HG03521 (cell line): ENCODE results near the gene MRGPRD.

Source experiments
- ATAC-seq: cut with Tn5 transposase; IDR thresholded peaks from one replicate; pipeline ENCODE4 v1.9.1; 2021; ENCODE audit warnings: mild to moderate bottlenecking, moderate library complexity; ENCODE audit not compliant: unreplicated experiment

The MRGPRD gene, protein sequence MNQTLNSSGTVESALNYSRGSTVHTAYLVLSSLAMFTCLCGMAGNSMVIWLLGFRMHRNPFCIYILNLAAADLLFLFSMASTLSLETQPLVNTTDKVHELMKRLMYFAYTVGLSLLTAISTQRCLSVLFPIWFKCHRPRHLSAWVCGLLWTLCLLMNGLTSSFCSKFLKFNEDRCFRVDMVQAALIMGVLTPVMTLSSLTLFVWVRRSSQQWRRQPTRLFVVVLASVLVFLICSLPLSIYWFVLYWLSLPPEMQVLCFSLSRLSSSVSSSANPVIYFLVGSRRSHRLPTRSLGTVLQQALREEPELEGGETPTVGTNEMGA

DNA sequence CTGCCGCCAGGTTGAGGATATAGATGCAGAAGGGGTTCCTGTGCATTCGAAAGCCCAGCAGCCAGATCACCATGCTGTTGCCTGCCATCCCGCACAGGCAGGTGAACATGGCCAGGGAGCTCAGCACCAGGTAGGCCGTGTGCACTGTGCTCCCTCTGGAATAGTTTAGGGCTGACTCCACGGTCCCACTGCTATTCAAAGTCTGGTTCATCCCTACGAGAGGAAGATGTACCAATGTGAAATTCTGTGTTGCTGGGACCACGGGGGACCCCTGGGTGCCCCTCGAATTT, at the start of gene MRGPRD:
Gene MRGPRD (minus strand): TSS at position 211 of the 290 bp plus-strand sequence. CDS start 0 bp downstream, at position 211.
- ATAC-seq: no peak

DNA sequence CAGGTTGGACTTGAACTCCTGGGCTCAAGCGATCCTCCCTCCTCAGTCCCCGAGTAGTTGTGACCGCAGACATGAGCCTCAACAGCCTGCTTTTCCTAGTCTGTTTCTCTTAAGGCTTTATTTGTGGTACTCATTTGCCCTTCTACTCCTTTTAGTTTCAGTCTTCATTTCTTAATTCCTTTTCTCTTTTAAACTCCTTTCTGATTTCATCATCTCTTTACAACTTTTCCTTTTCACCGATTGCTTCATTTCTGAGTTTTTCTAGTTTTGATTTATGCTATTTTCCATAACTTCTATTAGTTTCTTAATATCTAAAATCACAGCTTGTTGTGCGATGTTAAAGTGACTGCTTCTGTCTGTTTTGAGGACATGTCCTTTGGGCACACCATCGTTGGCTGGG, 49.5 kb upstream of the MRGPRD start:
- no peak for ATAC-seq

DNA sequence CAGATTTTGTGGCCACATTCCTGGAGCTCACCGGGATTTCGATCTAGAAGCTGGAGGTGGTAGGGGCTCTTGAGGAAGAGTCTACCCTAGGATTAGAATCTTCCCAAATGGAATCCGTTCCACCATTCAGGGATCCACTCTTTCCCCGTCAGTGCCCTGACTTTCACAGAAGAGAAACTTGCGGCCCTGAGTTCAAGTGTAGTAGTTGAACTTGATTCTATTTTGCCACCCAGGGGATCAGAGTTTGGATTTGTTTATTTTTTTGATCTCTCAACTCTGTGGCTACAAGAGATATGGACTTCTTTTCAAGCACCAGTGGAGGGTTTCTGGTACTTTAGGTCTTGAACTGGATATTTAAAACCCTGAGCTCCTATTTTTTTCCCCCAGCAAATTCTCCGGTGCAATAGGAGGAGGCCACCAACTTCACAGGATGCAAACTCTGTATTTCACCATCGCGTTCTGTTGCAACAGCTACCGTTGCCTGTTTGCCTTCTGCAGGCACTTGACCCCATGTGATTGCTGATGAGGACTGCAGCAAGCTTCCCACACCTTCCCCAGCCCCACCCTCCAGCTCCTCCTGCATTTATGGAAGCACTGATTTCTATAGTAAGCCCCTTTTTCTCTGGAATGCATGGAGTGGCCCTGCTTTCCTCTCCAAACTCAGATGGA, 47.1 kb upstream of the MRGPRD start:
- ATAC-seq: no peak

DNA sequence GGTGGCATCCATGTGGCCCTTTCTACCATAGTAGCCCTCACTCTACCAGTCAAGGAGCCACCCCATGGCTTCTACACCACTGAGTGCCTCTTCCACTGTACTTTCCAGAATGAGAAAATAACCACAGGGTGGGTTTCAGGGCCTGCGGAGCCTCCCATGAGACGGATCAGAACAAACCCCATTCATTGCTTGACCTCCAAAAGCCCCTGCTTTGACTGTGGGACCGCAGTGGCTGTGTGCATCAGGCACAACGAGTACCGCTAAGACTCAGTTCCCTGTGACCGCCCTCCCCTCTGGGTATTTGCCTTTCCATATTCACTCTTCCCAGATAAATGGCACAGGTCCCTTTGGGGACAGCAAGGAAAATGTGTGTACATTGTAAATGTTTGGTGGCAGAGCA, 43.7 kb upstream of the MRGPRD start:
- ATAC-seq: no peak

DNA sequence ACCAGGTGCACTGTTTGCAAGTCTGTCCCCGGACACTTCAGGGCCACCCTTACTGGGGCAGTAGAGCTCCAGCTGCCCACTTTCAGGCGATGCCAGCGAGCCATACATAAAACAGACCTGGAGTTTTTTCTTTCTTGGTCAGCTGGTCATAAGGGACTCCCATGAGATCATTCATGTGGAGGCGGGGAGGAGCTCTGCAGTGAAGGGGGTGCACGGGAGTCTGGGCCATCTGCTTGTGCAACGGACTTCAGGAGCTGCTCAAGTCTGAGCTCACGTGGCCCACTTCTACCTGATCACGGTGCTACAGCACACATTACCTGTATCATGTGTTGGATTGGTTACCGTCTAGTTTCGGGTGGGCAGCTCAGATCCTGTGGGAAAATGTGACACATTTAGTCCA, 41.5 kb upstream of the MRGPRD start:
- no peak for ATAC-seq

DNA sequence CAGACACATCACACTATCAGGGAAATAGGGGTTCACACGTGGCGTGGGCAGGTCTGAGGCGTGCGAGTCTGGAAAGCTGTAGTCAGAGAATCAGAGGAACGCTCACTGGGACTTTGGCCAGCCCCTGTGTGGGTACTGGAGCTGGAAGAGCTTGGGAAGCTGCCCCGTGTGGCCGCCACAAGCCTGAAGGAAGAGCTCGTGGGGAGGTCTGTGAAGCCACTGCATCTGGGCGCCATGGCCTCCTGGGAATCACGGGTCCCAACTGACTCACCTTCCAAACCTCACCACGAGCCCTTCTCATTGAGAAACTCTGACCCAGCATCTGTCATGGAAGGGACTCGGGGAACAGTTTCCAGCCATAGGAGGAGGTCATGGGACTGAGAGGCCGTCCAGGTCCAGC, 38.1 kb upstream of the MRGPRD start:
- ATAC-seq: no peak

DNA sequence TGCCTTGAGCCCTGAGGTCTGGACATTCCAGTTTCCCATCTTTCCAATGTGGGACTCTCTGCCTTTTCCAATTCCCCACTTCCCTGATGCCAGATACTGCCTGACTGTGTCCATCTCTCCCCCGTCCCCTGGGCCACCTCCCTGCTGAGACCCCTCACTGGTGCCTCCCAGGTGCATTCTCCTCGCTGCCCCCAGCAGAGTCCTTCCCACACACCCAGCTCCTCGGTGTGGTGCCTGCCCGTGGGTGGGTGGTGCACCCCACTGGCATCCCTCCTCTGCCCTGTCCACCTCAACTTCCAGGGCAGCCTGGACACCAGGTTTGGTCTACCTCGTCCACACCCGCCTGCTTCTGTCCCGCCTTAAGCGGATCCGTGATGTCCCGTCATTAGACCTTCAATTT, 37.2 kb upstream of the MRGPRD start:
- no peak for ATAC-seq

DNA sequence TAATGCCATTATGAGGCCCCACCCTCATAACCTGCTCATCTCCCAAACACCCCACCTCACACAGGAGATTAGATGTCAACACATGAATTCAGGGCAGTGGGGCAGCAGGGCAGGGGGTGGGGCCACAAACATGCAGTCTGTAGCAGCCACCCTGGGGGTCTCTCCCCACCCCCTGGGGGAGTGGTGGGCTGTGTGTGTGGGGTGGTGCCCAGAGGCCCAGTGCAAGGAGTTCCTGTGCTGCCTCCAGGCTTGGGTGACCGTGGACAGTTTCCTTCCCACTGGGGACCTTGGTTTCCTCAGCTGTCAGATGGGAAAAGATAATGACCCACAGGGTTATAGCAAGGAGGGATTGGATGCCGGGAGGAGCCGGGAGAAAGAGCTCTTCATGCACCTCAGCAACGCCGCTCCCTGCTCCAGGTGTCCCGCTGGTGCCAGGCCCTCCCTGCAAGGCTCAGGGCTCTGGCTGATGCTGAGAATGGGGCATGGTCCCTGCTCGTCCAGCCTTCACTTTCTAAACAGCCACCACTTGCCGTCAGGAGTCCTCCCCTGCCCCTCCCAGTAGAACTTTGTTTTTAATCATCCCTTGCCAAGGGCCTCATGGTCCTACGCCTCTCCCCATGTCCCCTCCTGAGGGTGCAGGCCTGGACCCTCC, 34.2 kb upstream of the MRGPRD start:
- no peak for ATAC-seq

DNA sequence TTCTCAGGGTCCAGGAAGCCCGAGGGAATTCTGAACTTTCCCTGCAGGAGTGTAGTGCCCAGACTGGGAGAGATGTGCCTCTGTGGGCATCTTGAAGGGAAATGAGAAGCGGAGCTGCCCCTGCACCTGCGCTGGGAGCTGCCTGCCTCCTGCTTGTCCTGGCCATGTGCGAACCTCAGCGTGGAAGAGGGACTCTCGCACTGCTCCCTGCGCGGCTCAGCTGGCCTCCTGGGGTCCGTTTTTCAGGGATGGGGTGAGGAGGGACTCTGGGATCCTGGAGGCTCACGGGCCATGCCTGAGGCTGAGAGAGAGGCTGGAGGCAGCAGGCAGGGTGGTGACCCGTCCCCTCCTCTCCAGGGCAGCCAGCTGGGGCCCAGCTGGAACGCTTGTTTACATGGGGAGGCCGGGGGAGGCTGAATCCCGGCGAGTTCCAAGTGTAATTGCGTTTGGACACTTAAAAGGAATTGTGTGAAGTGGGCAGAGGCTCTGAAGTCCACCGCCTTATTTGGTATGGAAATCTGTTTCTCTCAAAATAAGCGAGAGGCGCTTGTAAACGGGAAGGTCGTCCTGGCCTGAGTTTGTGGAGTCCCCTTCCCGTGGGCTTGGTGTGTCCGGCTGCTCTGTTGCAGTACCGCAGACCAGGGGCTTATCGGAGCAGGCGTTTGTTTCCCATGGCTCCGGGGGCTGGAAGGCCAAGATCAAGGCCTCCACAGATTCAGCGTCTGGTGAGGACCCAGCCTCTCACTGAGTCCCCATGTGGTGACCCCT, 33.5 kb upstream of the MRGPRD start:
- ATAC-seq: no peak

DNA sequence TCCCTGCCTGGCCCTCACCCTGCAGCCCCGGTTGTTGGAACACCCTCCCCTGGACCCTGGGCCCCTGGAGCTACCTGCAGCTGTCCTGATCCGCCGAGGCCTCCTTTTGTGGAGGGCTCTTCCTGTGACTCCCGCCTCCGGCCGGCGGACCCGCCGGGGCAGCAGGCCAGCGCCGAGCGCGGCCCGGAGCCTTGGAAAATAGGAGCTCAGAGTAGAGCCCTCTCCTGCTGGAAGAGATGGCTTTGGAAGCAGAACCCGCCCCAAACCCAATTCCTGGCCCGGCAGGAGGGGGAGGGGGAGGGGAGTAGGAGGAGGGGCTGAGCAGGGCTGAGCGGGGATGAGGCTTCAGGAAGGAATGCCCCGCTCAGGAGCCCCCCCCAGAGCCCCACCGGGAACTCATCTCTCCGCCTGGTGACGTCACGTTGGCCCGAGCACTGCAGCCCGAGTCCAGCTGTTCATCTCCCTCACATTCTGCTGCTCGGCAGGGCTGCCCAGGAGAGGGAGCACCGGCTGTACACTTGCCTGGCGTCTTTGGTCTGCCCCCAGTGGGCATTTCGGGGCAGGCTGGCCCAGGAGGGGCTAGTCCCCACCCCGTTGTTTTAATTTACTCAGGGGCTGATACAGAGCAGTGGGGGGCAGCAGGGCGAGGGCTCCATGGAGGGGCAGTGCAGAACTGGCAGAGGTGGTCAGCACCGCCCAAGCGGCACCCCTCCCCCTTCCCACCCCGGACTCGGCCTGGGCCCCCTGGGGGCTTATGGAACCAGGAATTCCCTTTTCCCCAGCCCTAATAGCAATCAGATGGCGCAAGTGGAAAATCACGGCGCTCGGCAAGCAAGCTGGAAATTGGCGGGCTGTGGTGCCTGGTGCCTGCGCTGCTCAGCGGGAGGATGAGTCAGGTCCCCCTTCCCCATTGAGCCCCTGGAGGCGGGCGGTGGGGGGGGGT, 32.5 kb upstream of the MRGPRD start, which contains the start of gene MRGPRF:
Gene MRGPRF (minus strand): TSS at position 238 of the 943 bp plus-strand sequence. CDS start 3,345 bp downstream, outside the sequence.
- ATAC-seq: no peak

DNA sequence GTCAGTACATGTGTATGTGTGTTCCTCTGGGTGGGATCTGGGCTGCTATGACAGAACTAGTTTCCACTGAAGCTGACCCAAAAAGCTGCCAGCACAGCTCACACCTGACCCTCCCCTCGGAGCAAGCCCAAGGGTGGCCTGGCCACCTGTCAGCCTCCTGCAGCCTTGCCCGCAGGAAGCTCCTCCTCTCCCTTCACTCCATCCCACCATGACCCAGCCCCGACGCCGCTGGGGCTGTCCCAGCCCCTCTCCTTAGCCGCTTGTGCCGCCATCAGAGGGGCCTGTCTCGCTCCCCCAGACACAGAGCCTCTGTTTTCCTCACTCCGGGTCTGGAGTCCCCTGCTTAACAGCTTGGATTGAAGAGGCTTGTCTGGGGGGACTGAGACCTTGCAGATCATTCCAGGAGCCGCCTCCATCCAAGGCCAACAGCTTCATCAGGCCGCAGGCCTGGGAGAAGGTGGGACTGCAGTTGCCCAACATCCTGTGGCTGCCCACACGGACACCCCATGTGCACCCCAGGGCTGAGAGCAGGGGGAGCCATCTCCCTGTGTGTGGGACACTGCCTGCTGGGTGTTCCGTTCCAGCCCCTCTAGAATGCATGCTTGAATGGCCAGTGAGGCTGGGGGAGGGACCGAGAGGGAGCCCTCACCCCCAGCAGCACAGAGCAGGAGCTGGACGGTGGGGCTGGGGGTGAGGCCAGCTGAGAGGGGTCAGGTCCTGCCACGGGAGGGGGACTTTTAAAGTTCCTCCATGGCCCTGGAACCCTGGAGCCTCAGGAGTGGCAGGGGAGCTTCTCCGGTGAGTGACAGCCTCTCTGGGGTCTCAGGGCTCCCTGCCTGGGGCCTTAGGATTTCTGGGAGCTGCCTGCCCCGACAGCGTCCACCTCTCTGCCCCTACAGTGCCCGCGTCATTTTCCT, 31.6 kb upstream of the MRGPRD start:
- ATAC-seq: no peak

DNA sequence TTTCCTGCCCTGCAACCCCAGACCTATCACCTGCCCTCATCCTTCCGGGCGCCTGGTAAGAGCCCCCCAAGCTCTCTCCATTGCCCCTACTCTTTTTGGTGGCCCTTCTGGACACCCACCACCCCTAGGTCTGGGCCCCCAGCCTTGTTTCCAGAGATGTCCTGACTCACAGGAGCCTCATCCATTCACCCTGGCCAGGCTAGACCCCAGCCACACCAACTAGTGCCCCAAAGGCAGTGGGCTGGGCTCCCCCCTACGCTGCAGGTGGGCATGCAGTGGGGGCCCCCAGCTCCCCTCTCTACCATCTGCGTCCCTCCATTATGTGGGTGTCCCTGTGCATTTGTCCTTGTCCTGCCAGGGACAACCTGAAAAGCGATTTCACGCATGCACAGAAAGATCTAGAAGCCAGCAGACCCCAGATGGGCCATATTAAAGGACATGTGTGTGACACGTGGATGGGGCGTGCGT, 30.9 kb upstream of the MRGPRD start:
- no peak for ATAC-seq

DNA sequence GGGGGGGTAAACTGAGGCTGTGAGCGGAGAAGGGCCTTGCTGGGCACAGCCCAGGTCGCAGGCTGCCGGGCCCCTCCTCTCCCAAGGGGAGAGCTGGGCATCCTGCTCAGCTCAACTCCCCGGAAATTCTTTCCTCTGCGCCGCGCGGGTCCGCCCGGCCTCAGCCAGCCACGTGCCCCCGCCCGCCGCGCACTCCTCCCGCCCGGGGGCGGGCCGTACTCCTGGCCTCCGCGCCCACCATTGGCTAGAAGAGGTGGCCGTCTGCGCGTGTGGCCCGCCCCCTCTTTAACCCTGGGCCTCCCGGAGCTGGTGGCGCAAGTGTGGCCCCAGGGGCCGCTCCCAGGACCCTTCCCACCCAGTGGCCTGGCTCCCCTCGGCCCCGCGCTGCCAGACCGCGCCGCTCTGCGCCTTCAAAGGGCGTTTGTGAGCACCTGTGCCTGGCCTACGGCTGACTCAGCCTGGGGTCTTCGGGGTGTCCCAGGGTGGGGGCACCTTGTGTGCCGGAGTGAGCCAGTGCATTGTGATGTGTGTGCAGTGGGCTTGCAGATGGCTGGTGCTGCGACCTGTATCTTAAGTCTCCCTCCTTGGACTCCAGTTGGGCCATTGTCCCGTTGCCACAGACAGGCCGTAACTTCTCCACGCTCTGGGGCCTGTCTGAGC, 30.3 kb upstream of the MRGPRD start:
- no peak for ATAC-seq

DNA sequence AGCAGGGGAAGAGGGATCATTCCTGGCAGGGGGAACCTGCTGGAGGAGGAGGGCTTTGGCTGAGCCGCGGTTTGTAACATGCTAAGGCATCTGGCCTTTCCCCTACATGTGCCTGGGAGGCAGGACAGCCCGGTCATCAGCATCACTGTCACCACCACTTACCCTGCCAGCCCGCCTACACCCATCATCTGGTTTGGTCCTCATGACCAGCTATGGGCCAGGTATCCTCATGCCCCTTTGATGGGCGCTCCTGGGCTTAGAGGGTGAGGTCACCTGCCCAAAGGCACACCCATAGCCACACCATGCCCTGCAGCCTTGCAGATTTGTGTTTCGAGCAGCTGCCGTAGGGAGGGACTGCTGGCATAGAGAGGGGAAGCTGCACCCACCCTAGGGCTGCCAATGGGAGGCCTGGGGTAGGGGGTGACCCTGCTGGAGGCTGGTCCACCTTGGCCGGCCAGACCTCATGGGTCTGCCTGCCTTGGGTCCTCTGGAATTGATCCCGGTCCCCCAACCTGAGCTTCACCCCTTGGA, 29.6 kb upstream of the MRGPRD start:
- ATAC-seq: no peak

DNA sequence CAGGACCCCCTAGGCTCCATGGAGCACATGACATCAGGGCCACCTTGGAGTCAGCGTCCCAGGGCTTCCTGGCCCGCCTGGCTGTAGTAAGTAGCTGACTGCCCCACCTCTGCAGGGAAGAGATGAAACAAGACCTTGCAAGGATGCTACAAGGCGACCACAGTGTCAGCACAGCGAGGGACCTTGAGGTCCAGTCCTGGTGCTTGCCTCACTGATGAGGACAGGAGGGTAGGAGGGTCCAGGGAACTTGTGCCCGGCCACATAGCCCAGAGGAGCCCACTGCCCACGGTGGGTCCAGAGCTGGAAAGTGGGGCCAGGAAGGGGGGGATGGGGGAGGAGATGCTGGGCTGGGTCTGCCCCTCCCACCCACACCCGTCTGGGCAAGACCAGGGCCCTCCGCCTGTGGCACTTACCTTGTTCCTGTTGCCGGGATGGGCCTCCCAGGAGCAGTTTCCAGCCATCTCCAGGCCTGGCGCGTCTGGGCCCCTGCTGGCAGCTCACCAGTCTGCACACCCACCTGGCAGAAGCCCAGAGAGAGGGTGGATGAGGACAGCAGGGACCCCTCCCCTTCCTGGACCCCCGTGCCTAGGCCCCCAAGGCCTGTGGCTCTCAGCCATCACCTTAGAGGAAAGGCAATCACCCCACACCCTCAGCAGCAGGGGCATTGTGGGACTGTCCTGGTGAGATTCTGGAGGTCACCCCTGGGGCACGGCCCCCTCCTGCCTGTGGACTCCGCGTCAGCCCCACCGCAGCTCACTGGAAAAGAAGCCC, 28.8 kb upstream of the MRGPRD start:
- no peak for ATAC-seq

DNA sequence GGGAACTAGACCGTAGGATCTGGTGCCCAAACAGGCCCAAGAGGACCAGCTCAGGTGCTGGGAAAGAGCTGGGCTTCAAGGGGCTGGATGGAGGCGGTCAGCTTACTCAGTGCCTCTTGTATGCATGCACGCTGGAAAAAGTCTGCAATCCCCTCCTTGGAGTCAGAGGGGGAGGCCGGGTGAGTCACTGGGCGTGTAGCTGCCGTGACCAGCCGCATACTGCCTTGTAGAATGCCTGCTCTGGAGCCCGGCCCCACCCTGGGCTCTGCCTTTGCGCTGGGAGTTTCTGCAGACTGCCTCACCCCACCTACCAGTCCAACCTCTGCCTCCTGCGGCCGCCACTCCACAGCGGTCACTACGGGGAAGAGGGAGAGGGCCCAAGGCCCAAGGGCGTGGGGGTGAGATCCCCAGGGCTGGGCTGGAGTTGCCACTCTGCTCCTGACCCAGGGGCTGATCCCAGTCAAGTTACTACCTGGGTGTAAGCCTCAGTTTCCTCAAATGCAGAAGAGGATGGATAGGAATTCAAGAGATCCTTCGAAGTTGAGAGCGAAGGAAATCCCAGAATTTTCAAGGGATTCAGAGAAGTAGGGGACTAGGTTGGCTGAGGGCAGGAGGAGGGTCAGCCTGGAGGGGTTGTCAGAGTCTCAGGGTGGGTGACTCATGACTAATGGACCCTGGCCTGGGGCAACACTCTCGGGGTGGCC, 28.1 kb upstream of the MRGPRD start:
- no peak for ATAC-seq

DNA sequence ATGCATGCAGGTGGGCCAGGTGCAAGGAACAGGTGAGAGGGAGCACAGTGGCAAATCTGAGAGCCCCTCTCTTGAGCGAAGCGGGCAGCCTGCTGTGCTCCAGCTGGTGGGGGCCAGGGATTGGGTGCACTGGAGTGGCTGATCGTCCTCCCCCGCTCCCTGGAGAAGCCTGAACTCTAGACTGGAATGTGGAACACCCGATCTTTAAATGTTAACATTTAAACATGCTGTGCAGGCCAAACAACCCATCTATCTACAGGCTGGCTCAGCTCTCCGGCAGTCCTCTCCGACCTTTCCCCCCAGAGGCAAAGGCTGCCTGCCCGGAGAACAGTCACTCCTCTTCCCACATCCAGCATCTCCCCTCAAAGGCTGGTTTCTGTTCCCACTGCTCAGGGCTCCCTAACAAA, 27.2 kb upstream of the MRGPRD start:
- ATAC-seq: no peak
